ENCODE data around the gene PRXL2C. TPM values are rescaled to one million over a fixed set of nuclear protein-coding genes. Genes with fewer than 3 reads are reported as not detected.

The PRXL2C gene
- total RNA-seq, 1 donor from 2014 or later, result 6.7 TPM

GRCh38 chr9:96626912-96627311, 28.2 kb downstream of the PRXL2C start:
- Mint-ChIP-seq H3K4me1 (peaks cover under 1% of the 10 kb centered on the region), H3K9me3 (no peaks in the 10 kb centered on the region), H3K4me3 (no peak overlapping the region), H3K36me3 (ENCODE audit: low read depth) (no peaks in the 10 kb centered on the region), H3K27me3 (ENCODE audit: low read depth) (peaks cover 9% of the 10 kb centered on the region), H3K27ac (ENCODE audit: unreplicated experiment) (no peak overlapping the region)
- DNase-seq (ENCODE audit: low read depth, low spot score), result no peak
- no peak for TF ChIP-seq CTCF (conservative IDR thresholded peaks at IDR 0.05)

GRCh38 chr9:96621618-96622017, 33.5 kb downstream of the PRXL2C start:
- TF ChIP-seq CTCF (conservative IDR thresholded peaks at IDR 0.05), result no peak
- H3K36me3 Mint-ChIP-seq (ENCODE audit: low read depth), result no peaks in the 10 kb centered on the region
- peaks cover 3% of the 10 kb centered on the region for H3K27me3 Mint-ChIP-seq (ENCODE audit: low read depth)
- no peaks in the 10 kb centered on the region for H3K9me3 Mint-ChIP-seq
- peaks cover 38% of the 10 kb centered on the region for H3K4me1 Mint-ChIP-seq
- H3K27ac Mint-ChIP-seq (ENCODE audit: unreplicated experiment), result no peak overlapping the region
- no peak for DNase-seq (ENCODE audit: low read depth, low spot score)
- peak overlapping the region; percentile 52 for H3K4me3 Mint-ChIP-seq

DNA sequence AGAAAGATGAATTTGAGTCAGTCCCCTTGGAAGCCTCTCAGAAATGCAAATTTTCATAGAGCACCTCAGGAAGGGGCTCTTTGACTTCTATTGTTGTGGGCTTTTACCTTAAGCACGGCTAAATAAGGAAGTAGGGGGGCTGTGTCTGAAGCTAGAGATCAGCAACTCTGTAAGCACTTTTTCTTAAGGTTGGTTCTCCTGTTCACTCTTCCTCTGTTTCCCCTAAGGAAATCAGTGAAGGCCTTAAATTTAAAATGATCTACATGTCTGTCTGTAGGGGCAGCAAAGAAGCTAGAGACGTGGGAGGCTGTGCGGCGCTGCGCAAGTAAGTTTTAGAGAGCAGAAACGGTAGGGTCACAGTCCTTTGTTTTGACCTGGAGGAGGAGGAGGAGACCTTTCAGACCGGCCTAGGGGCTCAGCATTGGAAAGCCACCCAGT, 34.3 kb downstream of the PRXL2C start:
- DNase-seq (ENCODE audit: low read depth, low spot score), result no peak
- Mint-ChIP-seq H3K27ac (ENCODE audit: unreplicated experiment) (no peak overlapping the region), H3K4me1 (peaks cover 38% of the 10 kb centered on the region), H3K36me3 (ENCODE audit: low read depth) (no peaks in the 10 kb centered on the region), H3K27me3 (ENCODE audit: low read depth) (peaks cover 3% of the 10 kb centered on the region), H3K4me3 (peak overlapping the region; percentile 95), H3K9me3 (no peaks in the 10 kb centered on the region)
- peak; percentile 27 for TF ChIP-seq CTCF (conservative IDR thresholded peaks at IDR 0.05)

GRCh38 chr9:96620181-96620514, 35.0 kb downstream of the PRXL2C start:
- Mint-ChIP-seq H3K9me3 (no peaks in the 10 kb centered on the region), H3K4me3 (peak overlapping the region; percentile 95), H3K27ac (ENCODE audit: unreplicated experiment) (no peak overlapping the region), H3K4me1 (peaks cover 43% of the 10 kb centered on the region), H3K36me3 (ENCODE audit: low read depth) (no peaks in the 10 kb centered on the region), H3K27me3 (ENCODE audit: low read depth) (peaks cover 3% of the 10 kb centered on the region)
- no peak for TF ChIP-seq CTCF (conservative IDR thresholded peaks at IDR 0.05)
- DNase-seq (ENCODE audit: low read depth, low spot score), result no peak

- H3K4me3 Mint-ChIP-seq, result peak within 1 kb of the TSS; percentile 95
- no peak for TF ChIP-seq CTCF (conservative IDR thresholded peaks at IDR 0.05)
- H3K27me3 Mint-ChIP-seq (ENCODE audit: low read depth), result peaks cover 3% of the 10 kb centered on the region
- peaks cover 44% of the 10 kb centered on the region for H3K4me1 Mint-ChIP-seq
- H3K9me3 Mint-ChIP-seq, result no peaks in the 10 kb centered on the region
- peak; percentile 90 for DNase-seq (ENCODE audit: low read depth, low spot score)
- no peaks in the 10 kb centered on the region for H3K36me3 Mint-ChIP-seq (ENCODE audit: low read depth)
- H3K27ac Mint-ChIP-seq (ENCODE audit: unreplicated experiment), result peak within 1 kb of the TSS; percentile 48
Observed at GRCh38 chr9:96619491-96620180, 35.5 kb downstream of the PRXL2C start, which contains the start of gene CDC14B. Gene CDC14B, minus strand, starts transcription at chr9:96619843. Its CDS starts 465 bp downstream, at chr9:96619378.
